ENCODE data around the gene NCF4.

The NCF4 gene

DNA sequence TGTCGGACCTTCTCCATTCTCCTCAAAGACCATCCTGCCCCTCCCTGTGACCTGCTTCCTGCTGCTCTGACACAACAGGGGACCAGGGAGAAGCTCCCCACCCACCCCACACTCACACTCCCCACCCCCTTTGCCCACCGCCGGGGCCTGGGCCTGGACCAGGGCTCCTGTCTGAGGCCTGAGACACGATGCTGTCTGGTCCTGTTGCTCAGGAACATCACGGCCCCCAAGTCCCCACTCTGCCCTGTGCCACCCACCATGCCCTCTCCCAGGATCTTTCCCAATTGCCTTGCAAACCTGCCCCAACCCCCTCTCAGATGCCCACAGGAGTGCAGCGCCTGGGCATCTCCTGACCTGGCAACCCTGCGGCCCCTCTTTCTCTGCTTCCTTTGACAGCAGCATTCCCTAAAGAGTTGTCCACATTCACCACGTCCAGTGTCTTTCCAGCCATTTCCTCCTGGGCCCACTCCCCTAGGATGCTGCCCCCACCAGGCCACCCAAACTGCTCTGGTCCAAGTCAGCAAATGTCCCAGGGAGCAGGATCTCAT is 63.4 kb downstream of the NCF4 start:
- DNase-seq, result no peak

GRCh38 chr22:36925388-36926290 is 64.8 kb downstream of the NCF4 start:
- no peak for DNase-seq

DNA sequence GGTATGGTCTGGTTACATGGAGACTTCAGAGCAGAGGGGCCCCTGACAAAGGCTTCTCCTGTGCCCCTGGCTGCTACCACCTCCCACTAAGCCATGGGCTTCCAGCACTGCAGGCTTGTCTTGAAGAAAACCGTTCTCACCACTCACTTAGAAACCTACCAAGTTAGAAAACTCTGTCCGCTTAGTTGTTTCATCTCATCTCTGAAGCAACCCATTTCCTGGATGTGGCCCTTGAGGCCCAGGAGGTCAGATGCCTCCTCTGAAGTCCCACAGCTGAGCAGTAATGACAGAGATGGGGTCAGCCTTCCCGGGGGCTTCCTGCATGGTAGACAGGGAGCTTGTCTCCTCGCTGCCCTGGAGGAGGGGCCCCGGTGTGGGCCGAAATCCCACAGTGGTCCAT is 65.5 kb downstream of the NCF4 start:
- no peak for DNase-seq

GRCh38 chr22:36926721-36927435 is 66.1 kb downstream of the NCF4 start:
- DNase-seq, result no peak

All from SHP77 treated with DMSO at 0.1 percent for 48 hours (cell line).